Mammary epithelial cell (primary cell): ENCODE measurements around the gene OR2AJ1.

Experiments used
- EZH2 ChIP-seq: IDR thresholded peaks from 2 replicates; pipeline ENCODE4 v1.6.1; 2012; ENCODE audit warnings: low read length, inconsistent platforms, borderline replicate concordance
- TF ChIP-seq, protein P1 (sequence below), 2 donors: IDR thresholded peaks in 1 of 2; conservative IDR thresholded peaks in 1 of 2; 2 replicates each; pipeline ENCODE4 v1.5.1; 2011 to 2012; ENCODE audit warnings: inconsistent platforms in 2 of 2, low read length in 2 of 2, mild to moderate bottlenecking in 2 of 2, control low read depth in 1 of 2, low read depth in 1 of 2; ENCODE audit not compliant: insufficient read depth in 1 of 2; ENCODE audit errors: extremely low read depth in 1 of 2

DNA sequence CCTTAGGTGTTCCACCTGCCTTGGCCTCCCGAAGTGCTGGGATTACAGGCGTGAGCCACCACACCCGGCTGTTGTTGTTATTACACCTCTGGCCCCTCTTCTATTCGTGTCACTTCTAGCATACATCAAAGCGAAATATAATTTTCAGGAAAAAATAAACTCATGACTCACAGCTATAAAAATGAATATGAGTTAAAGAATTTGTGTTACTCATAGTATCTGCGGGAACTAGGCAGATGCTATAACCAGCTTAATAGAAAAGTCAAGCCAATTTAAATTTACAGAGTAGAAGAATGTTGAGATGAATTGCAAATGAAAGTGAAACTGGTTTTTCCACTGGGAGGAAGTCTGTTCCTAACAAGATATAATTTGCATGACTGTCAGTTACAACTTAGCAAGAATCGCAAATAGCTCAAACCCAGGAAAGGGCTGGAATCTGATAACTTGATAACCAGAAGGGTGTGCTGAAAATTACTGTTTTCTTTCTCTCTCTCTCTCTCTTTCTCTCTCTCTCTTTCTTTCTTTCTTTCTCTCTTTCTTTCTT is 18.1 kb upstream of the OR2AJ1 start:
- TF ChIP-seq, protein P1, sequence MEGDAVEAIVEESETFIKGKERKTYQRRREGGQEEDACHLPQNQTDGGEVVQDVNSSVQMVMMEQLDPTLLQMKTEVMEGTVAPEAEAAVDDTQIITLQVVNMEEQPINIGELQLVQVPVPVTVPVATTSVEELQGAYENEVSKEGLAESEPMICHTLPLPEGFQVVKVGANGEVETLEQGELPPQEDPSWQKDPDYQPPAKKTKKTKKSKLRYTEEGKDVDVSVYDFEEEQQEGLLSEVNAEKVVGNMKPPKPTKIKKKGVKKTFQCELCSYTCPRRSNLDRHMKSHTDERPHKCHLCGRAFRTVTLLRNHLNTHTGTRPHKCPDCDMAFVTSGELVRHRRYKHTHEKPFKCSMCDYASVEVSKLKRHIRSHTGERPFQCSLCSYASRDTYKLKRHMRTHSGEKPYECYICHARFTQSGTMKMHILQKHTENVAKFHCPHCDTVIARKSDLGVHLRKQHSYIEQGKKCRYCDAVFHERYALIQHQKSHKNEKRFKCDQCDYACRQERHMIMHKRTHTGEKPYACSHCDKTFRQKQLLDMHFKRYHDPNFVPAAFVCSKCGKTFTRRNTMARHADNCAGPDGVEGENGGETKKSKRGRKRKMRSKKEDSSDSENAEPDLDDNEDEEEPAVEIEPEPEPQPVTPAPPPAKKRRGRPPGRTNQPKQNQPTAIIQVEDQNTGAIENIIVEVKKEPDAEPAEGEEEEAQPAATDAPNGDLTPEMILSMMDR (conservative IDR thresholded peaks at IDR 0.05 in 1 of 2, IDR thresholded peaks at IDR 0.05 in 1 of 2; ENCODE audit: extremely low read depth in 1 of 2, insufficient read depth in 1 of 2, low read depth in 1 of 2, low read length in 2 of 2) = no peak
- no peak for TF ChIP-seq EZH2
